ENCODE results near the gene TMEM95. TPM values are rescaled to one million over a fixed set of nuclear protein-coding genes. Genes with fewer than 3 reads are reported as not detected.

The TMEM95 gene
- total and polyA plus RNA-seq, 2 of the 8 experiments (the other 6 are each of a cell fraction or from before 2014, with no cell fraction given) = not detected

GRCh38 chr17:7321466-7321865 is 33.5 kb upstream of the TMEM95 start:
- Histone ChIP-seq H3K79me2 (ENCODE audit: control insufficient read depth in 1 of 2, insufficient read depth in 2 of 2, low read length in 2 of 2) (no peaks in the 10 kb centered on the region), H3K4me2 (ENCODE audit: insufficient read depth in 1 of 2, low read depth in 2 of 2, low read length in 2 of 2) (no peak overlapping the region), H4K20me1 (replicated peaks in 1 of 2; ENCODE audit: control insufficient read depth in 1 of 2, insufficient read depth in 2 of 2, low read length in 2 of 2) (peaks cover 2 to 22% of the 10 kb centered on the region in 2 experiments), H2BK15ac (ENCODE audit: low read length) (no peak overlapping the region), H4K5ac (ENCODE audit: insufficient read length, low read depth, low read length) (no peak overlapping the region), H4K91ac (replicated peaks; ENCODE audit: insufficient read length, low read length) (no peak overlapping the region), H3K27me3 (replicated peaks in 1 of 4; ENCODE audit: control insufficient read depth in 3 of 4, extremely low read depth in 1 of 4, insufficient read depth in 3 of 4, low read length in 3 of 4) (no peaks in the 10 kb centered on the region), H3K56ac (replicated peaks; ENCODE audit: insufficient read length, low read depth, low read length) (no peak overlapping the region), H3K9me3 (ENCODE audit: insufficient read depth in 2 of 2, low read depth in 1 of 2, low read length in 1 of 2) (no peaks in the 10 kb centered on the region), H3K18ac (ENCODE audit: extremely low read depth, low read length) (no peak overlapping the region), H2BK20ac (ENCODE audit: low read length) (no peak overlapping the region), H2AFZ (ENCODE audit: low read length) (no peak overlapping the region), H3K4me3 (ENCODE audit: extremely low read depth in 1 of 4, insufficient read depth in 2 of 4, low read depth in 3 of 4, low read length in 4 of 4) (no peak overlapping the region), H2AK5ac (ENCODE audit: low read depth, low read length) (no peak overlapping the region), H3K4ac (replicated peaks; ENCODE audit: insufficient read length, low read depth, low read length) (no peak overlapping the region), H3K9ac (replicated peaks in 1 of 4; ENCODE audit: extremely low read depth in 1 of 4, low read depth in 3 of 4, low read length in 3 of 4) (no peak overlapping the region), H3K14ac (ENCODE audit: insufficient read length) (no peak overlapping the region), H2BK12ac (ENCODE audit: low read depth, low read length) (no peak overlapping the region), H3K79me1 (ENCODE audit: low read depth, low read length) (no peaks in the 10 kb centered on the region; the same call in 1 of the 2 replicates), H3K36me3 (ENCODE audit: control insufficient read depth in 2 of 4, insufficient read depth in 4 of 4, low read length in 3 of 4) (peaks cover 32 to 65% (median 54%) of the 10 kb centered on the region in 4 experiments), H4K8ac (ENCODE audit: extremely low read depth, insufficient read depth, low read length) (no peak overlapping the region; the same call in 1 of the 2 replicates), H3K27ac (ENCODE audit: low read depth, low read length) (no peak overlapping the region), H3K23me2 (ENCODE audit: low read depth, low read length) (no peaks in the 10 kb centered on the region), H2BK5ac (ENCODE audit: low read depth, low read length) (no peak overlapping the region), H3K23ac (ENCODE audit: insufficient read length) (no peak overlapping the region), H2BK120ac (replicated peaks; ENCODE audit: low read depth, low read length) (no peak overlapping the region), H3K4me1 (replicated peaks in 1 of 4; ENCODE audit: control insufficient read depth in 3 of 4, insufficient read depth in 4 of 4, low read length in 3 of 4) (no peaks in the 10 kb centered on the region)
- ChIA-PET CTCF (ENCODE audit: partially characterized antibody) (interaction anchor here (0.6 to 3.8 kb wide), 11 partner anchors 8 to 546 kb away, joined by 3 to 24 read pairs (median 5); partner anchors contain the start of genes ACAP1, KCTD11 and TMEM95), POLR2A (ENCODE audit: partially characterized antibody) (interaction anchor here (0.9 to 13.4 kb wide), 4 partner anchors 8 to 107 kb away, joined by 3 to 223 read pairs (median 3); partner anchors contain the start of gene GPS2)
- WGBS, 2 experiments (ENCODE audit: extremely low coverage in 1 of 2, insufficient coverage in 1 of 2, insufficient read length in 1 of 2, insufficient replicate concordance in 2 of 2, low coverage in 1 of 2, low lambda C conversion rate in 2 of 2, missing lambda C conversion rate in 1 of 2) = 97% methylated on average over 10 of the region's 15 CpGs; no CpG with 5 or more reads in 1 of the 2 experiments
- DNase-seq (ENCODE audit: low read depth in 1 of 2, low spot score in 2 of 2) = no peak
- FAIRE-seq = no peak
- TF ChIP-seq NRF1 (IDR thresholded peaks at IDR 0.05; ENCODE audit: low read depth, low read length) (no peak), HDAC6 (IDR thresholded peaks at IDR 0.05; ENCODE audit: low read depth, low read length) (no peak), CEBPB (IDR thresholded peaks at IDR 0.05; ENCODE audit: low read depth, low read length) (no peak), CHD2 (IDR thresholded peaks at IDR 0.05; ENCODE audit: low read length) (no peak), JUND (IDR thresholded peaks at IDR 0.05; ENCODE audit: low read length) (no peak), MAFK (IDR thresholded peaks at IDR 0.05; ENCODE audit: low read depth, low read length) (no peak), USF2 (IDR thresholded peaks at IDR 0.05; ENCODE audit: low read length) (no peak), YY1 (IDR thresholded peaks at IDR 0.05; ENCODE audit: low read depth, low read length) (no peak), POLR2AphosphoS5 (IDR thresholded peaks at IDR 0.05; ENCODE audit: low read depth, low read length) (no peak), SAP30 (IDR thresholded peaks at IDR 0.05; ENCODE audit: insufficient read depth, insufficient replicate concordance, low read length) (no peak), CTBP2 (IDR thresholded peaks at IDR 0.05; ENCODE audit: borderline replicate concordance, insufficient read depth, insufficient read length, low read length) (no peak), PHF8 (conservative IDR thresholded peaks at IDR 0.05; ENCODE audit: low read depth, low read length) (no peak)

Measured in H1 (cell line).